Measurements from ENCODE around the gene AATF. TPM values are rescaled to one million over a fixed set of nuclear protein-coding genes. Genes with fewer than 3 reads are reported as not detected.

The AATF gene
- total RNA-seq, 4 donors from 2014 or later, result 26.5 to 36.2 (median 30.1) TPM

DNA sequence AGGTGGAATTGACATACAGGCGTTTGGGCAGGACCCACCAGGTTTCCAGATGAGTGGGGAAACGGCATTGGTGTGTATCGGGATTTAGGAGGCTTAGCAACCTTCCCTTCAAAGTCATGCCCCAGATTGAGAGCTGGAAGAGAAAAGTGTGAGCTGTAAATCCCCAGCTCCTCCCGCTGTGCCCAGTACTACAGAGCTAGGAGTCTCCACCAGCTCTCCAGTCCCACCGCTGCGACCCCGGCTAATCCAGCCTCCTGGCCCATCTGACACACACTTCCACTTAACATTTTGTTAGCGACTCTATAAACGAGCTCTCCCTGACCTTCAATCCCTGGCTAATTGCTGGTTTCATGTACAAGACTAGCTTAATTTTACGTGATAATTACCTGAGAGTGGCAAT lies 41.3 kb upstream of the AATF start:
- 48 to 51% methylated on average over 10 of the region's 10 CpGs for WGBS, 2 donors
- Histone ChIP-seq H3K4me1 (no peaks in the 10 kb centered on the region), H3K4me3 (no peak overlapping the region), H3K27me3 (peaks cover 0 to 55% of the 10 kb centered on the region in 2 donors), H3K36me3 (no peaks in the 10 kb centered on the region), H3K9me3 (no peaks in the 10 kb centered on the region), H3K27ac (no peak overlapping the region)
- TF ChIP-seq EP300 (IDR thresholded peaks at IDR 0.05) (no peak), POLR2A (IDR thresholded peaks at IDR 0.05) (no peak)
- TF ChIP-seq, protein P1, sequence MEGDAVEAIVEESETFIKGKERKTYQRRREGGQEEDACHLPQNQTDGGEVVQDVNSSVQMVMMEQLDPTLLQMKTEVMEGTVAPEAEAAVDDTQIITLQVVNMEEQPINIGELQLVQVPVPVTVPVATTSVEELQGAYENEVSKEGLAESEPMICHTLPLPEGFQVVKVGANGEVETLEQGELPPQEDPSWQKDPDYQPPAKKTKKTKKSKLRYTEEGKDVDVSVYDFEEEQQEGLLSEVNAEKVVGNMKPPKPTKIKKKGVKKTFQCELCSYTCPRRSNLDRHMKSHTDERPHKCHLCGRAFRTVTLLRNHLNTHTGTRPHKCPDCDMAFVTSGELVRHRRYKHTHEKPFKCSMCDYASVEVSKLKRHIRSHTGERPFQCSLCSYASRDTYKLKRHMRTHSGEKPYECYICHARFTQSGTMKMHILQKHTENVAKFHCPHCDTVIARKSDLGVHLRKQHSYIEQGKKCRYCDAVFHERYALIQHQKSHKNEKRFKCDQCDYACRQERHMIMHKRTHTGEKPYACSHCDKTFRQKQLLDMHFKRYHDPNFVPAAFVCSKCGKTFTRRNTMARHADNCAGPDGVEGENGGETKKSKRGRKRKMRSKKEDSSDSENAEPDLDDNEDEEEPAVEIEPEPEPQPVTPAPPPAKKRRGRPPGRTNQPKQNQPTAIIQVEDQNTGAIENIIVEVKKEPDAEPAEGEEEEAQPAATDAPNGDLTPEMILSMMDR (IDR thresholded peaks at IDR 0.05), result no peak
- no peak for DNase-seq (ENCODE audit: low spot score in 2 of 2)

DNA sequence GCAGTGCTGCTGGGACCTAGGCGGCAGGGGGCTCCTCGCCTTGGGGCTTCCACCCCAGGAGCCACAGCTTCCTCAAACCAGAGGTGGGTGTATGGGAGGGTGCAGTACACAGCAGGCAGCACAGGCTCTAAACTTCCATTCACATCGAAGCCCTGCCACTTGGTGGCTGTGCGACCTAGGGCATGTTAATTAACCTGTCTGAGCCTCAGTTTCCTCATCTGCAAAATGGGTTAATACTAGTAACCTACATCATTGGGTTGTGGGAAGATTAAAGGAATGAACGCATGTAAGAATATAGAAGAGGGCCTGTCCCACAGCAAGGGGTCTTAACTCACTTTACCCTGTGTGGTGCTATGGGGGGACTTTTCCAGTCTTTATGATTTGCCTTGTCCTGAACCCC lies 38.2 kb upstream of the AATF start:
- 74 to 82% methylated on average over 5 of the region's 5 CpGs for WGBS, 2 donors
- no peak overlapping the region for H3K27ac ChIP-seq
- TF ChIP-seq EP300 (IDR thresholded peaks at IDR 0.05), result no peak
- no peak for TF ChIP-seq POLR2A (IDR thresholded peaks at IDR 0.05)
- TF ChIP-seq, protein P1 (IDR thresholded peaks at IDR 0.05), result no peak
- H3K27me3 ChIP-seq, result peaks cover 0 to 67% of the 10 kb centered on the region in 2 donors
- H3K4me1 ChIP-seq, result no peaks in the 10 kb centered on the region
- no peak for DNase-seq (ENCODE audit: low spot score in 2 of 2)
- no peaks in the 10 kb centered on the region for H3K36me3 ChIP-seq
- H3K4me3 ChIP-seq, result no peak overlapping the region
- H3K9me3 ChIP-seq, result no peaks in the 10 kb centered on the region

- Histone ChIP-seq H3K4me3 (no peak overlapping the region), H3K27me3 (peaks cover 0 to 64% of the 10 kb centered on the region in 2 donors), H3K36me3 (no peaks in the 10 kb centered on the region), H3K4me1 (no peaks in the 10 kb centered on the region), H3K9me3 (no peaks in the 10 kb centered on the region), H3K27ac (no peak overlapping the region)
- TF ChIP-seq POLR2A (IDR thresholded peaks at IDR 0.05), result no peak
- TF ChIP-seq, protein P1 (IDR thresholded peaks at IDR 0.05), result no peak
- TF ChIP-seq EP300 (IDR thresholded peaks at IDR 0.05), result no peak
- 51 to 59% methylated on average over 3 of the region's 3 CpGs for WGBS, 2 donors
- DNase-seq (ENCODE audit: low spot score in 2 of 2), result no peak
Observed at GRCh38 chr17:36911001-36911400, 37.8 kb upstream of the AATF start.

DNA sequence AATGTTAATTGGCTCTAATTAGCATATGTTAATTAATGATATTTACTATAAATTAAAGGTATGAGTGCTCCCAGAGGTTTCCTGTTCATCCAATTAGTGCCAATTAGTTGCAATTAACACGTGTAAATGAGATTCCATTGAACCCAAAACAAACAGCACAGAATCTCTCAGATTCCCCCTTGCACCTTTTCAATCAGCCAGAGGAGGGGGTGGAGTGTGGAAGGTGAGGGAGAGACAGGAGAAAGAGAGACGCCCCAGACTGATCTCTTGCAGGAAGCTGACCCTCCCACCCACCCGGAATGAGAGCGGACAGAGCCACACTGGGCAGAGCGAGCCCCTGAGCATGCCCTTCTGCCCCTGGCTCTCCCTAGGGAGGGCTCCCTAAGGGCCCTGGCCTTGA lies 35.6 kb upstream of the AATF start:
- TF ChIP-seq EP300 (IDR thresholded peaks at IDR 0.05) (no peak), POLR2A (IDR thresholded peaks at IDR 0.05) (no peak)
- TF ChIP-seq, protein P1 (IDR thresholded peaks at IDR 0.05), result no peak
- H3K27ac ChIP-seq, result no peak overlapping the region
- H3K36me3 ChIP-seq, result no peaks in the 10 kb centered on the region
- DNase-seq (ENCODE audit: low spot score in 2 of 2), result no peak
- 28 to 36% methylated on average over 5 of the region's 5 CpGs for whole genome bisulfite sequencing, 2 donors
- H3K9me3 ChIP-seq, result no peaks in the 10 kb centered on the region
- no peak overlapping the region for H3K4me3 ChIP-seq
- no peaks in the 10 kb centered on the region for H3K4me1 ChIP-seq
- H3K27me3 ChIP-seq, result peaks cover 0 to 57% of the 10 kb centered on the region in 2 donors

GRCh38 chr17:36918211-36918691 lies 30.5 kb upstream of the AATF start:
- no peak for TF ChIP-seq POLR2A (IDR thresholded peaks at IDR 0.05)
- H3K27me3 ChIP-seq, result peaks cover 0 to 61% of the 10 kb centered on the region in 2 donors
- no peak for DNase-seq (ENCODE audit: low spot score in 2 of 2)
- no peak overlapping the region for H3K4me3 ChIP-seq
- no peaks in the 10 kb centered on the region for H3K4me1 ChIP-seq
- no peak overlapping the region for H3K27ac ChIP-seq
- no peaks in the 10 kb centered on the region for H3K9me3 ChIP-seq
- WGBS, 2 donors, result 17 to 25% methylated on average over 3 of the region's 3 CpGs
- H3K36me3 ChIP-seq, result no peaks in the 10 kb centered on the region

Measured in tibial nerve (tissue), 4 donors.